Measurements from ENCODE around the gene DVL2. TPM values are rescaled to one million over a fixed set of nuclear protein-coding genes. Genes with fewer than 3 reads are reported as not detected.

DVL2 gene
- total and polyA plus RNA-seq, 2 experiments from 2014 or later: 79.2 to 121 TPM

DNA sequence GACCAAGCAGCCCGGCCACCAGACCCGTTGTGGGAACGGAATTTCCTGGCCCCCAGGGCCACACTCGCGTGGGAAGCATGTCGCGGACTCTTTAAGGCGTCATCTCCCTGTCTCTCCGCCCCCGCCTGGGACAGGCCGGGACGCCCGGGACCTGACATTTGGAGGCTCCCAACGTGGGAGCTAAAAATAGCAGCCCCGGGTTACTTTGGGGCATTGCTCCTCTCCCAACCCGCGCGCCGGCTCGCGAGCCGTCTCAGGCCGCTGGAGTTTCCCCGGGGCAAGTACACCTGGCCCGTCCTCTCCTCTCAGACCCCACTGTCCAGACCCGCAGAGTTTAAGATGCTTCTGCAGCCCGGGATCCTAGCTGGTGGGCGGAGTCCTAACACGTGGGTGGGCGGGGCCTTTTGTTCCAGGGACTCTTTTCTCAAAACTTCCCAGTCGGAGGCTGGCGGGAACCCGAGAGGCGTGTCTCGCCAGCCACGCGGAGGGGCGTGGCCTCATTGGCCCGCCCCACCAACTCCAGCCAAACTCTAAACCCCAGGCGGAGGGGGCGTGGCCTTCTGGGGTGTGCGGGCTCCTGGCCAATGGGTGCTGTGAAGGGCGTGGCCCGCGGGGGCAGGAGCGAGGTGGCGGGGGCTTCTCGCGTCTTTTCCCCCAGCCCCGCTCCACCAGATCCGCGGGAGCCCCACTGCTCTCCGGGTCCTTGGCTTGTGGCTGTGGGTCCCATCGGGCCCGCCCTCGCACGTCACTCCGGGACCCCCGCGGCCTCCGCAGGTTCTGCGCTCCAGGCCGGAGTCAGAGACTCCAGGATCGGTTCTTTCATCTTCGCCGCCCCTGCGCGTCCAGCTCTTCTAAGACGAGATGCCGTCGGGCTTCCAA lies 47.0 kb upstream of the DVL2 start, which contains the start of gene SLC2A4:
TSS of gene SLC2A4 (plus strand) at position 645 of the 879 bp plus-strand sequence. CDS start at position 862, 217 bp downstream.
- Histone ChIP-seq H3K36me3 (peaks cover 19% of the 10 kb centered on the region), H3K4me1 (ENCODE audit: low read depth) (no peaks in the 10 kb centered on the region), H3K27me3 (no peaks in the 10 kb centered on the region), H3K27ac (peak within 1 kb of the TSS; percentile 99), H3K9me3 (ENCODE audit: low read depth) (no peaks in the 10 kb centered on the region), H3K4me3 (peak within 1 kb of the TSS; percentile 76)
- TF ChIP-seq, protein P1, sequence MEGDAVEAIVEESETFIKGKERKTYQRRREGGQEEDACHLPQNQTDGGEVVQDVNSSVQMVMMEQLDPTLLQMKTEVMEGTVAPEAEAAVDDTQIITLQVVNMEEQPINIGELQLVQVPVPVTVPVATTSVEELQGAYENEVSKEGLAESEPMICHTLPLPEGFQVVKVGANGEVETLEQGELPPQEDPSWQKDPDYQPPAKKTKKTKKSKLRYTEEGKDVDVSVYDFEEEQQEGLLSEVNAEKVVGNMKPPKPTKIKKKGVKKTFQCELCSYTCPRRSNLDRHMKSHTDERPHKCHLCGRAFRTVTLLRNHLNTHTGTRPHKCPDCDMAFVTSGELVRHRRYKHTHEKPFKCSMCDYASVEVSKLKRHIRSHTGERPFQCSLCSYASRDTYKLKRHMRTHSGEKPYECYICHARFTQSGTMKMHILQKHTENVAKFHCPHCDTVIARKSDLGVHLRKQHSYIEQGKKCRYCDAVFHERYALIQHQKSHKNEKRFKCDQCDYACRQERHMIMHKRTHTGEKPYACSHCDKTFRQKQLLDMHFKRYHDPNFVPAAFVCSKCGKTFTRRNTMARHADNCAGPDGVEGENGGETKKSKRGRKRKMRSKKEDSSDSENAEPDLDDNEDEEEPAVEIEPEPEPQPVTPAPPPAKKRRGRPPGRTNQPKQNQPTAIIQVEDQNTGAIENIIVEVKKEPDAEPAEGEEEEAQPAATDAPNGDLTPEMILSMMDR (IDR thresholded peaks at IDR 0.05; ENCODE audit: low read depth, low read length): no peak
- peak; percentile 96 to 99 for DNase-seq (ENCODE audit: low read depth in 1 of 2, low spot score in 1 of 2)

DNA sequence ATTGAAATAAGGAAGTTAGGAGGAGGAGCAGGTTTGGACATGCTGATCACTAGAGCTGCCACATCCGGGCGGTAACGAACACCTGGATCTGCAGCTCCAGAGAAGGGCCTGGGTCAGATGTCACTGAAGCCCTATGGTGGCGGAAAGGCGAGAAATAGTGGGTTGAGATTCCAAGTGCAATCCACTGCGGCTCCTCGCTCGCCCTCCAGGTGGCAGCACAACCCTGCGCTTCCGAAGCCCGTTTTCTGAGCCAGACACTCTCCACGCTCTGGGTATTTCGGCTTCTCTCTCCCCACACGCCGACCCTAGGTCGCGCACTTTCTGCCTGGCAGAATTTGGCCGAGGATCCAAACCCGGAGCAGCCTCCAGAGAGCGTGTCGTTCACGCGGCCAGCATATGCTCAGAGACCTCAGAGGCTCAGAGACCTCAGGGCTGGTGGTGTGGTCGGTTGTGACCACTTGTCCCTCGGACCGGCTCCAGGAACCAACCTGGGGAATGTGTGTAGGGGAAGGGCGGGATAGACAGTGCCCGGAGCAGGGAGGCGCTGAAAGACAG lies 46.3 kb upstream of the DVL2 start:
- Histone ChIP-seq H3K9me3 (ENCODE audit: low read depth) (no peaks in the 10 kb centered on the region), H3K4me1 (ENCODE audit: low read depth) (no peaks in the 10 kb centered on the region), H3K36me3 (peaks cover 14% of the 10 kb centered on the region), H3K27me3 (no peaks in the 10 kb centered on the region), H3K4me3 (peak overlapping the region; percentile 76), H3K27ac (peak overlapping the region; percentile 99)
- peak; percentile 82 to 87 for DNase-seq (ENCODE audit: low read depth in 1 of 2, low spot score in 1 of 2)
- TF ChIP-seq, protein P1 (IDR thresholded peaks at IDR 0.05; ENCODE audit: low read depth, low read length): peak; percentile 92

DNA sequence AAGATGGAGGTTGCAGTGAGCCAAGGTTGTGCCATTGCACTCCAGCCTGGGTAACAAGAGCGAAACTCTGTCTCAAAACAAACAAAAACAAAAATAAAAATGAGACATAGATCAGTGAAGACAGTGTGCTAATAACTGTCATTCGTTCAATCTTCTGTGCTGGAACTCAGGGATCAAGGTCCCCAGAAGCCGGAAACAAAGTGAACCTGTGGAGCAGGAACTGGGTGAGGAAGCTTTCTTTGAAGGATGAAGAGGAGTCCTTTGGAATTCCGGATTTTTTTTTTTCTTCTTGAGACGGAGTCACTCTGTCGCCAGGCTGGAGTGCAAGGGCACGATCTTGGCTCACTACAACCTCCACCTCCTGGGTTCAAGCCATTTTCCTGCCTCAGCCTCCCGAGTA lies 45.1 kb upstream of the DVL2 start:
- no peak overlapping the region for H3K4me3 ChIP-seq
- peaks cover 3% of the 10 kb centered on the region for H3K36me3 ChIP-seq
- no peak for DNase-seq (ENCODE audit: low read depth in 1 of 2, low spot score in 1 of 2)
- no peak overlapping the region for H3K27ac ChIP-seq
- H3K27me3 ChIP-seq: no peaks in the 10 kb centered on the region
- TF ChIP-seq, protein P1 (IDR thresholded peaks at IDR 0.05; ENCODE audit: low read depth, low read length): no peak
- no peaks in the 10 kb centered on the region for H3K4me1 ChIP-seq (ENCODE audit: low read depth)
- no peaks in the 10 kb centered on the region for H3K9me3 ChIP-seq (ENCODE audit: low read depth)

DNA sequence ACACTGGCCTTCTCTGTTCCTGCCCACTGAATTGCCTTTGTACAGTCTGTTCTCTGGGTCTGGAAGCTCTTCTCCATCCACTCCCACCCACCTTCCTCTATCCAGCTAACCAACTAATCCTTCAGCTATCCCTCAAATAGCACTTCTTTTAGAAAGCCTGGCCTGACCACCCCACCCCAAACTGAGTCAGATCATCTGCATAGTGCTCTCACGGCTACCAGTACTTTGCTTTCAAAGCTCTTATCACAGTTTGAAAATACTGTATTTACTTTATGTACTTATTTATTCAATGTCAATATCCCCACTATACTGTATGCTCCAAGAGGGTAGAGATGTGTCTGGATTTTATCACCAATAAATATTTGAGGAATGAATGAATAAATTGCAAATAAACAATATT lies 32.5 kb upstream of the DVL2 start:
- no peaks in the 10 kb centered on the region for H3K9me3 ChIP-seq (ENCODE audit: low read depth)
- no peak for DNase-seq (ENCODE audit: low read depth in 1 of 2, low spot score in 1 of 2)
- no peak overlapping the region for H3K27ac ChIP-seq
- peaks cover 30% of the 10 kb centered on the region for H3K27me3 ChIP-seq
- H3K4me1 ChIP-seq (ENCODE audit: low read depth): no peaks in the 10 kb centered on the region
- no peak overlapping the region for H3K4me3 ChIP-seq
- no peaks in the 10 kb centered on the region for H3K36me3 ChIP-seq
- TF ChIP-seq, protein P1 (IDR thresholded peaks at IDR 0.05; ENCODE audit: low read depth, low read length): no peak

DNA sequence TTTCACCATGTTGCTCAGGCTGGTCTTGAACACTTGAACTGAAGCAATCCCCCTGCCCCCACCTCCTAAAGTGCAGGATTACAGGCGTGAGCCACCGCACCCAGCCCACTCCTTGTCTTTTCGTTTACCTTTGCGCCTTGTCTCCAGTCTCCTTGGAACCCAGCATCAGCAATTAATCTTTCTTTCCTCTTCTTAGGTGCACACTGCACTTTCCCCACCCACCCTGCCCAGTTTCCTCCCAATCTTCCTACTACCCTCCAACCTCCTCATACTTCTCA lies 29.4 kb upstream of the DVL2 start:
- DNase-seq (ENCODE audit: low read depth in 1 of 2, low spot score in 1 of 2): no peak
- H3K27me3 ChIP-seq: peaks cover 44% of the 10 kb centered on the region
- H3K4me3 ChIP-seq: no peak overlapping the region

More for the DNA sequence above, 29.4 kb upstream of the DVL2 start:
- H3K36me3 ChIP-seq: peaks cover 5% of the 10 kb centered on the region
- peaks cover 5% of the 10 kb centered on the region for H3K4me1 ChIP-seq (ENCODE audit: low read depth)
- H3K9me3 ChIP-seq (ENCODE audit: low read depth): no peaks in the 10 kb centered on the region
- no peak overlapping the region for H3K27ac ChIP-seq
- TF ChIP-seq, protein P1 (IDR thresholded peaks at IDR 0.05; ENCODE audit: low read depth, low read length): no peak

Measured in cardiac muscle cell (in vitro differentiated cells and primary cell).